ENCODE measurements around the gene C1orf116.

Gene C1orf116

DNA sequence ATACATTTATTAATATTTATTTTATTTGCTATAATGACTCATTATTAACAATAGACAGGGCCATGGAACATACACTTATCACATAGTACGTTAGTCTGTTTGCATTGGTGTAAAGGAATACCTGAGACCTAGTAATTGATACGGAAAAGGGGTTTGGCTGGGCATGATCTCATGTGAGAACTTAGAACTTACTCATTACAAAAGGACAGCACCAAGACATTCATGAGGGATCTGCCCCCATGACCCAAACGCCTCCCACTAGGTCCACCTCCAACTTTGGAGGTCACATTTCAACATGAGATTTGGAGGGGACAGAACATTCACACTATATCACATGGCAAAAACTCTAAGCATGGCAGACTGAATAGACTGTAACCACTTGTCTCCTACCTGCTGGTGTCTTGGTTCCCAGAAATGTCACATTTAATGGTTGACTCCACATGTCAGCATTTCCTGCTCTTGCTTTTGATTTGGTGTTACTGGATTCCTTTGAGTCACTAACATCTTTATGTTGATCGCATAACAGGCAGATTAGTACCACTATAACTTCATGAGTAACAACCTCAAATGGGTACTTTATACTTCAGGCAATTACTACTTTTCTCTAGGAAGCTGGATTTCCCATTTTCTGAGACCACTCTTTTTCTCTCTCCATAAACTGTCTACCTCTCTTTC, 3.5 kb upstream of the C1orf116 start:
- no peak for TF ChIP-seq REST (IDR thresholded peaks at IDR 0.05; ENCODE audit: insufficient read depth in 1 of 2, low read depth in 2 of 2, low read length in 2 of 2)
- TF ChIP-seq FOXP2 (optimal IDR thresholded peaks at IDR 0.05; ENCODE audit: borderline replicate concordance, extremely low read depth, extremely low read length, insufficient read depth), result no peak
- no peak for TF ChIP-seq TAF1 (IDR thresholded peaks at IDR 0.05; ENCODE audit: borderline replicate concordance, insufficient read depth, low read length)
- no peak for TF ChIP-seq POLR2AphosphoS5 (IDR thresholded peaks at IDR 0.05; ENCODE audit: low read depth, low read length)
- TF ChIP-seq SIN3A (IDR thresholded peaks at IDR 0.05; ENCODE audit: borderline replicate concordance, insufficient read depth, low read length), result no peak

DNA sequence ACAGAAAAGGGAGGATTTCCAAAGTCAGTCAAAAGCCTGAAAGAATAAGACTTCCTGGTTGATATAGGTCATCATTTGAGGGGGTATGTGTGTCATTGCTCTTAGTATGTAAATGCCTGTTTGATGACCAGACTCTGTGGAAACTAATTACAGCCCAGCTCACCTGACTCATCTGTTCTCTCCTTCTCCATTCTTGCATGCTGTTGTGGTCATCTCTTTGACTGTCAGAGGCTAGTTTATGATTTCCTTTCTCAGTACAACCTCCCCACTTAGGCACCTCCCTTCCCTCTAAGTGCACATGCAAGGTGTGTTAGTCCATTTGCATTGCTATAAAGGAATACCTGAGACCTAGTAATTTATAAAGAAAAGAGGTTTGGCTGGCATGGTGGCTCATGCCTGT, 2.4 kb upstream of the C1orf116 start:
- TF ChIP-seq SIN3A (IDR thresholded peaks at IDR 0.05; ENCODE audit: borderline replicate concordance, insufficient read depth, low read length) (no peak), POLR2AphosphoS5 (IDR thresholded peaks at IDR 0.05; ENCODE audit: low read depth, low read length) (no peak), FOXP2 (optimal IDR thresholded peaks at IDR 0.05; ENCODE audit: borderline replicate concordance, extremely low read depth, extremely low read length, insufficient read depth) (no peak), TAF1 (IDR thresholded peaks at IDR 0.05; ENCODE audit: borderline replicate concordance, insufficient read depth, low read length) (no peak)

- no peak for TF ChIP-seq POLR2AphosphoS5 (IDR thresholded peaks at IDR 0.05; ENCODE audit: low read depth, low read length)
- TF ChIP-seq SIN3A (IDR thresholded peaks at IDR 0.05; ENCODE audit: borderline replicate concordance, insufficient read depth, low read length), result no peak
- TF ChIP-seq REST (IDR thresholded peaks at IDR 0.05; ENCODE audit: insufficient read depth in 1 of 2, low read depth in 2 of 2, low read length in 2 of 2), result no peak
- TF ChIP-seq TAF1 (IDR thresholded peaks at IDR 0.05; ENCODE audit: borderline replicate concordance, insufficient read depth, low read length), result no peak
- no peak for TF ChIP-seq FOXP2 (optimal IDR thresholded peaks at IDR 0.05; ENCODE audit: borderline replicate concordance, extremely low read depth, extremely low read length, insufficient read depth)
These were observed 1.7 kb upstream of the C1orf116 start for GRCh38 chr1:207034208-207034607.

GRCh38 chr1:207033302-207033701, 746 bp upstream of the C1orf116 start:
- TF ChIP-seq FOXP2 (optimal IDR thresholded peaks at IDR 0.05; ENCODE audit: borderline replicate concordance, extremely low read depth, extremely low read length, insufficient read depth) (no peak), TAF1 (IDR thresholded peaks at IDR 0.05; ENCODE audit: borderline replicate concordance, insufficient read depth, low read length) (no peak), POLR2AphosphoS5 (IDR thresholded peaks at IDR 0.05; ENCODE audit: low read depth, low read length) (no peak), REST (IDR thresholded peaks at IDR 0.05; ENCODE audit: insufficient read depth in 1 of 2, low read depth in 2 of 2, low read length in 2 of 2) (no peak), SIN3A (IDR thresholded peaks at IDR 0.05; ENCODE audit: borderline replicate concordance, insufficient read depth, low read length) (no peak)

DNA sequence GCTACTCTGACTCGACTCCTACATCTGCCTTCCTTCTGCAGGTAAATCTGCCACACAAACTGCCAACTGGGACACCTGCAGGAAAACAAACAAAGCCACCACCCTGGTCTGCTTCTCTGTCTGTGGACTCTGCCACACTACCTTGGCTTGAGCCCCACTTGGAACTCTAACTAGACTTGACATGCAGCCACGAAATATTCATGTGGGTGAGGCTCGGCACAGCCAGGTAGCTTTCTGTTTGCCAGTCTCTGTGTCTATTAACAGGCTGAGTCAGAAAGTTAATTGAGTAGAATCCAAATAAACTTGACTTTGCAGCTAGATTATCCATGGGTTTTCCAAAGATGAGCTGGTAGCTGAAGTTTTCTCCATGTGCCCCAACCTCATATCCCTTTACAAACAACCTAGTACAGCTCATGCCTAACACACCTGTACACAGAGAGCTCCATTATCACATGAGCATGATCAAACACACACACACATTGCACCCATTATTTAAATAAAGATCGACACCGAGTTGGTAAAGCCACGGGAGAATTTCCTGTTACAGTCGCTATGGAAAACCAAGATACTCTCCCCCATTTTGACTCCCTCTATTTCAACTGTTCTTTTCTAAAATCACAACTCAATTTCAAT, 808 bp downstream of the C1orf116 start:
- TF ChIP-seq POLR2AphosphoS5 (IDR thresholded peaks at IDR 0.05; ENCODE audit: low read depth, low read length) (no peak), REST (IDR thresholded peaks at IDR 0.05; ENCODE audit: insufficient read depth in 1 of 2, low read depth in 2 of 2, low read length in 2 of 2) (no peak), TAF1 (IDR thresholded peaks at IDR 0.05; ENCODE audit: borderline replicate concordance, insufficient read depth, low read length) (no peak), FOXP2 (optimal IDR thresholded peaks at IDR 0.05; ENCODE audit: borderline replicate concordance, extremely low read depth, extremely low read length, insufficient read depth) (no peak), SIN3A (IDR thresholded peaks at IDR 0.05; ENCODE audit: borderline replicate concordance, insufficient read depth, low read length) (no peak)

Data from PFSK-1 (cell line).